Measurements from ENCODE around the gene RAB3IP. TPM values are rescaled to one million over a fixed set of nuclear protein-coding genes. Genes with fewer than 3 reads are reported as not detected.
"Not testable (repeated sequence)": the region's sequence is repeated elsewhere in the genome, so short reads cannot be mapped to it uniquely, and the experiment has no call there.

Gene RAB3IP
- total RNA-seq, 1 donor from 2014 or later, result 30.6 TPM

- DNase-seq (ENCODE audit: low spot score), result no peak
These were observed 16.6 kb downstream of the RAB3IP start for GRCh38 chr12:69755302-69755701.

- no peak for DNase-seq (ENCODE audit: low spot score)
These were observed 17.6 kb downstream of the RAB3IP start for GRCh38 chr12:69756088-69756755.

GRCh38 chr12:69758105-69758504, 19.4 kb downstream of the RAB3IP start:
- no peak for DNase-seq (ENCODE audit: low spot score)

- not testable (repeated sequence) for DNase-seq (ENCODE audit: low spot score)
These were observed 20.9 kb downstream of the RAB3IP start for GRCh38 chr12:69759581-69759980.

- DNase-seq (ENCODE audit: low spot score), result no peak
These were observed 26.9 kb downstream of the RAB3IP start for GRCh38 chr12:69765515-69765914.

GRCh38 chr12:69766260-69766659, 27.6 kb downstream of the RAB3IP start:
- DNase-seq (ENCODE audit: low spot score), result no peak

GRCh38 chr12:69779928-69780327, 41.3 kb downstream of the RAB3IP start:
- DNase-seq (ENCODE audit: low spot score), result no peak

GRCh38 chr12:69783365-69783764, 44.7 kb downstream of the RAB3IP start:
- DNase-seq (ENCODE audit: low spot score), result peak; percentile 14

GRCh38 chr12:69789351-69789750, 50.7 kb downstream of the RAB3IP start:
- DNase-seq (ENCODE audit: low spot score), result no peak

- no peak for DNase-seq (ENCODE audit: low spot score)
These were observed 53.9 kb downstream of the RAB3IP start for GRCh38 chr12:69792533-69792932.

- DNase-seq (ENCODE audit: low spot score), result not testable (repeated sequence)
These were observed 68.6 kb downstream of the RAB3IP start for GRCh38 chr12:69807101-69807897.

- no peak for DNase-seq (ENCODE audit: low spot score)
These were observed 72.3 kb downstream of the RAB3IP start for GRCh38 chr12:69810870-69811498.

- DNase-seq (ENCODE audit: low spot score), result no peak
These were observed 77.4 kb downstream of the RAB3IP start for GRCh38 chr12:69816082-69816481.

- DNase-seq (ENCODE audit: low spot score), result no peak
These were observed 82.4 kb downstream of the RAB3IP start for GRCh38 chr12:69821032-69821455.

- DNase-seq (ENCODE audit: low spot score), result peak; percentile 44
These were observed 82.9 kb downstream of the RAB3IP start for GRCh38 chr12:69821456-69822159.

GRCh38 chr12:69822201-69822860, 83.7 kb downstream of the RAB3IP start:
- no peak for DNase-seq (ENCODE audit: low spot score)

GRCh38 chr12:69824028-69824427, 85.4 kb downstream of the RAB3IP start:
- DNase-seq (ENCODE audit: low spot score), result no peak

GRCh38 chr12:69824966-69825560, 86.4 kb downstream of the RAB3IP start, which contains the start of gene MYRFL:
MYRFL (plus strand) TSS chr12:69825227; CDS start chr12:69825518, 291 bp downstream.
- no peak for DNase-seq (ENCODE audit: low spot score)

- no peak for DNase-seq (ENCODE audit: low spot score)
These were observed 90.2 kb downstream of the RAB3IP start for GRCh38 chr12:69828897-69829296.

- DNase-seq (ENCODE audit: low spot score), result no peak
These were observed 95.0 kb downstream of the RAB3IP start for GRCh38 chr12:69833696-69834095.

- peak; percentile 17 for DNase-seq (ENCODE audit: low spot score)
These were observed 95.5 kb downstream of the RAB3IP start for GRCh38 chr12:69834147-69834546.

Data from umbilical cord (tissue), 2 donors.